ENCODE results near the gene IL22RA2. TPM values are rescaled to one million over a fixed set of nuclear protein-coding genes. Genes with fewer than 3 reads are reported as not detected.

The IL22RA2 gene
- total and polyA plus RNA-seq, 2 of the 13 experiments (the other 11 are each of a cell fraction or from before 2014, with no cell fraction given): not detected

DNA sequence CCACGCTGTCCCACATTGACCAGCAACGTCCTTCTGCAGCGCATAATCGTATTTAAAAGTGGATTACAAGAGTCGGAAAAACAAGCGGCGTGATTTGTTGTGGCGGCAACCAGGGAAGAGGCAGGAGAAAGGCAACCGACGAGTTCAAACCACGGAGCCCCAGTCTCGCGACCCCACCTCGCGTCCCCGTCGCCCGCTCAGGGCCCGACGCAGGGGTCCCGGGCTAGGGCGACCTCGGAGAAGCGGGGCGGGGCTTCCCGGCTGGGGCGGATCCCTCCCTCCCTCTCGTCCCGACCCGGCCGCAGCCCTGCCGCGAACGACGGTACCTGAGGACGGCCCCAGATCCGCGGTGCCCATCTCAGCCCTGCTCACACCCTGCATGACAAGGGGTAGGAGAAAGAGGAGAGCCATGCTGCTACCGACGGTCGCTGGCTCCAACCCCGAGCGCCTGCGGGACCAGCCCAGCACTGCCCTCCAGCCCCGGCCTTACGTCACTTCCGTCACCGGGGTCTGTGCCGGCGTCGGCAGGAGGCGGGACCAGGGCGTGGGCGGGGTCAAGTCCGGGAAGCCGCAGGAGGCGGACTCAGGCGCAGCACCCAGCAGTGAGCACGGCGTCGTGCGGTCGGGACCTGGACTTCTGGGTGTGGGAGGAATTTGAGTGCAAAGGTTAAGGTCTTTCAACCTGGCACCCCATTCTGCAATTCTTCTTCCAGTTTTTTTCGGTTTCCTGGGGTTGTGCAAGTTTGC, 45.6 kb upstream of the IL22RA2 start, which contains the start of gene IFNGR1 (continued):
- TF ChIP-seq, protein P1, sequence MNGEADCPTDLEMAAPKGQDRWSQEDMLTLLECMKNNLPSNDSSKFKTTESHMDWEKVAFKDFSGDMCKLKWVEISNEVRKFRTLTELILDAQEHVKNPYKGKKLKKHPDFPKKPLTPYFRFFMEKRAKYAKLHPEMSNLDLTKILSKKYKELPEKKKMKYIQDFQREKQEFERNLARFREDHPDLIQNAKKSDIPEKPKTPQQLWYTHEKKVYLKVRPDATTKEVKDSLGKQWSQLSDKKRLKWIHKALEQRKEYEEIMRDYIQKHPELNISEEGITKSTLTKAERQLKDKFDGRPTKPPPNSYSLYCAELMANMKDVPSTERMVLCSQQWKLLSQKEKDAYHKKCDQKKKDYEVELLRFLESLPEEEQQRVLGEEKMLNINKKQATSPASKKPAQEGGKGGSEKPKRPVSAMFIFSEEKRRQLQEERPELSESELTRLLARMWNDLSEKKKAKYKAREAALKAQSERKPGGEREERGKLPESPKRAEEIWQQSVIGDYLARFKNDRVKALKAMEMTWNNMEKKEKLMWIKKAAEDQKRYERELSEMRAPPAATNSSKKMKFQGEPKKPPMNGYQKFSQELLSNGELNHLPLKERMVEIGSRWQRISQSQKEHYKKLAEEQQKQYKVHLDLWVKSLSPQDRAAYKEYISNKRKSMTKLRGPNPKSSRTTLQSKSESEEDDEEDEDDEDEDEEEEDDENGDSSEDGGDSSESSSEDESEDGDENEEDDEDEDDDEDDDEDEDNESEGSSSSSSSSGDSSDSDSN (CRISPR knock-in tag; IDR thresholded peaks at IDR 0.05): peak; percentile 82
- no peak for TF ChIP-seq MAFG (CRISPR knock-in tag; IDR thresholded peaks at IDR 0.05)
- TF ChIP-seq, protein P2, sequence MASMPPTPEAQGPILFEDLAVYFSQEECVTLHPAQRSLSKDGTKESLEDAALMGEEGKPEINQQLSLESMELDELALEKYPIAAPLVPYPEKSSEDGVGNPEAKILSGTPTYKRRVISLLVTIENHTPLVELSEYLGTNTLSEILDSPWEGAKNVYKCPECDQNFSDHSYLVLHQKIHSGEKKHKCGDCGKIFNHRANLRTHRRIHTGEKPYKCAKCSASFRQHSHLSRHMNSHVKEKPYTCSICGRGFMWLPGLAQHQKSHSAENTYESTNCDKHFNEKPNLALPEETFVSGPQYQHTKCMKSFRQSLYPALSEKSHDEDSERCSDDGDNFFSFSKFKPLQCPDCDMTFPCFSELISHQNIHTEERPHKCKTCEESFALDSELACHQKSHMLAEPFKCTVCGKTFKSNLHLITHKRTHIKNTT (CRISPR knock-in tag; IDR thresholded peaks at IDR 0.05): no peak
- peak; percentile 92 for TF ChIP-seq SAP130 (CRISPR knock-in tag; IDR thresholded peaks at IDR 0.05; ENCODE audit: low read depth)
- no peak for TF ChIP-seq SCMH1 (CRISPR knock-in tag; IDR thresholded peaks at IDR 0.05; ENCODE audit: borderline replicate concordance)
- TF ChIP-seq ZFP37 (CRISPR knock-in tag; IDR thresholded peaks at IDR 0.05; ENCODE audit: borderline replicate concordance): peak; percentile 89
- peak; percentile 61 for TF ChIP-seq ZNF143 (CRISPR knock-in tag; IDR thresholded peaks at IDR 0.05)
- TF ChIP-seq REPIN1 (CRISPR knock-in tag; IDR thresholded peaks at IDR 0.05; ENCODE audit: borderline replicate concordance, low read depth): peak; percentile 85; the same call in 1 of the 2 replicates
- TF ChIP-seq PAWR (CRISPR knock-in tag; IDR thresholded peaks at IDR 0.05; ENCODE audit: borderline replicate concordance): no peak
- TF ChIP-seq SIN3A (IDR thresholded peaks at IDR 0.05; ENCODE audit: borderline replicate concordance, low read depth, low read length): 0 out of 2 replicates have a peak, but pooled peaks have one; percentile 68
- TF ChIP-seq ZNF670 (CRISPR knock-in tag; IDR thresholded peaks at IDR 0.05; ENCODE audit: borderline replicate concordance): peak; percentile 73; the same call in 1 of the 2 replicates
- peak; percentile 95 for TF ChIP-seq KMT2B (CRISPR knock-in tag; IDR thresholded peaks at IDR 0.05)
- TF ChIP-seq, protein P3, sequence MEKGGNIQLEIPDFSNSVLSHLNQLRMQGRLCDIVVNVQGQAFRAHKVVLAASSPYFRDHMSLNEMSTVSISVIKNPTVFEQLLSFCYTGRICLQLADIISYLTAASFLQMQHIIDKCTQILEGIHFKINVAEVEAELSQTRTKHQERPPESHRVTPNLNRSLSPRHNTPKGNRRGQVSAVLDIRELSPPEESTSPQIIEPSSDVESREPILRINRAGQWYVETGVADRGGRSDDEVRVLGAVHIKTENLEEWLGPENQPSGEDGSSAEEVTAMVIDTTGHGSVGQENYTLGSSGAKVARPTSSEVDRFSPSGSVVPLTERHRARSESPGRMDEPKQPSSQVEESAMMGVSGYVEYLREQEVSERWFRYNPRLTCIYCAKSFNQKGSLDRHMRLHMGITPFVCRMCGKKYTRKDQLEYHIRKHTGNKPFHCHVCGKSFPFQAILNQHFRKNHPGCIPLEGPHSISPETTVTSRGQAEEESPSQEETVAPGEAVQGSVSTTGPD (CRISPR knock-in tag; IDR thresholded peaks at IDR 0.05): no peak
- TF ChIP-seq MBNL3 (CRISPR knock-in tag; conservative IDR thresholded peaks at IDR 0.05): no peak
- peak; percentile 95 for TF ChIP-seq POLR2G (IDR thresholded peaks at IDR 0.05; ENCODE audit: low read depth, low read length)
- TF ChIP-seq NAIF1 (CRISPR knock-in tag; IDR thresholded peaks at IDR 0.05; ENCODE audit: borderline replicate concordance): peak; percentile 87
- no peak for TF ChIP-seq ATAD3A (CRISPR knock-in tag; IDR thresholded peaks at IDR 0.05)
- TF ChIP-seq GABPB1 (CRISPR knock-in tag; IDR thresholded peaks at IDR 0.05): peak; percentile 99
- TF ChIP-seq, protein P4, sequence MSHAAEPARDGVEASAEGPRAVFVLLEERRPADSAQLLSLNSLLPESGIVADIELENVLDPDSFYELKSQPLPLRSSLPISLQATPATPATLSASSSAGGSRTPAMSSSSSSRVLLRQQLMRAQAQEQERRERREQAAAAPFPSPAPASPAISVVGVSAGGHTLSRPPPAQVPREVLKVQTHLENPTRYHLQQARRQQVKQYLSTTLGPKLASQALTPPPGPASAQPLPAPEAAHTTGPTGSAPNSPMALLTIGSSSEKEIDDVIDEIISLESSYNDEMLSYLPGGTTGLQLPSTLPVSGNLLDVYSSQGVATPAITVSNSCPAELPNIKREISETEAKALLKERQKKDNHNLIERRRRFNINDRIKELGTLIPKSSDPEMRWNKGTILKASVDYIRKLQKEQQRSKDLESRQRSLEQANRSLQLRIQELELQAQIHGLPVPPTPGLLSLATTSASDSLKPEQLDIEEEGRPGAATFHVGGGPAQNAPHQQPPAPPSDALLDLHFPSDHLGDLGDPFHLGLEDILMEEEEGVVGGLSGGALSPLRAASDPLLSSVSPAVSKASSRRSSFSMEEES (CRISPR knock-in tag; IDR thresholded peaks at IDR 0.05): peak; percentile 72
- TF ChIP-seq, protein P5, sequence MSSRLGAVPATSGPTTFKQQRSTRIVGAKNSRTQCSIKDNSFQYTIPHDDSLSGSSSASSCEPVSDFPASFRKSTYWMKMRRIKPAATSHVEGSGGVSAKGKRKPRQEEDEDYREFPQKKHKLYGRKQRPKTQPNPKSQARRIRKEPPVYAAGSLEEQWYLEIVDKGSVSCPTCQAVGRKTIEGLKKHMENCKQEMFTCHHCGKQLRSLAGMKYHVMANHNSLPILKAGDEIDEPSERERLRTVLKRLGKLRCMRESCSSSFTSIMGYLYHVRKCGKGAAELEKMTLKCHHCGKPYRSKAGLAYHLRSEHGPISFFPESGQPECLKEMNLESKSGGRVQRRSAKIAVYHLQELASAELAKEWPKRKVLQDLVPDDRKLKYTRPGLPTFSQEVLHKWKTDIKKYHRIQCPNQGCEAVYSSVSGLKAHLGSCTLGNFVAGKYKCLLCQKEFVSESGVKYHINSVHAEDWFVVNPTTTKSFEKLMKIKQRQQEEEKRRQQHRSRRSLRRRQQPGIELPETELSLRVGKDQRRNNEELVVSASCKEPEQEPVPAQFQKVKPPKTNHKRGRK (CRISPR knock-in tag; IDR thresholded peaks at IDR 0.05): no peak
- TF ChIP-seq RFXANK (CRISPR knock-in tag; IDR thresholded peaks at IDR 0.05): no peak
- TF ChIP-seq ZNF253 (CRISPR knock-in tag; IDR thresholded peaks at IDR 0.05; ENCODE audit: borderline replicate concordance): 0 out of 2 replicates have a peak, but pooled peaks have one; percentile 59

Measured in HepG2 (cell line).